Left ventricle myocardium inferior (tissue), 1 donor: ENCODE results near the gene TRMT2A. TPM values are rescaled to one million over a fixed set of nuclear protein-coding genes. Genes with fewer than 3 reads are reported as not detected.

Experiments
- DNase-seq: peaks from one replicate; pipeline ENCODE4 v3.0.0-alpha.2; 2020
- H3K27ac ChIP-seq: fragments of 200-600 bp; replicated peaks from 2 replicates; pipeline ENCODE4 v1.8.0; 2021
- H3K27me3 ChIP-seq: fragments of 200-600 bp; 2 replicates; pipeline ENCODE4 v1.8.0; 2021; ENCODE audit warnings: low read depth
- H3K36me3 ChIP-seq: fragments of 200-600 bp; 2 replicates; pipeline ENCODE4 v1.8.0; 2021
- H3K4me1 ChIP-seq: fragments of 200-600 bp; 2 replicates; pipeline ENCODE4 v1.8.0; 2021
- H3K4me3 ChIP-seq: fragments of 200-600 bp; 2 replicates; pipeline ENCODE4 v1.8.0; 2021; ENCODE audit warnings: mild to moderate bottlenecking, moderate library complexity
- H3K9me3 ChIP-seq: fragments of 200-600 bp; replicated peaks from 2 replicates; pipeline ENCODE4 v1.8.0; 2021
- intact Hi-C: fragments of 100-400 bp; cut with micrococcal nuclease; formaldehyde crosslinking; loops from one replicate; pipeline ENCODE4 v1.11.0; 2022
- total RNA-seq: library from RNA; stranded (reverse); fragmentation: NEBNext Ultra II Directional; extraction: Animal tissue kit (Norgen Biotek cat#: 25700); gene quantifications from one replicate; pipeline ENCODE4 v1.2.1, GENCODE V29; 2021
- TF ChIP-seq, protein P1 (sequence below): fragments of 200-600 bp; IDR thresholded peaks from 2 replicates; pipeline ENCODE4 v1.8.0; 2021; ENCODE audit warnings: antibody characterized with exemption, mild to moderate bottlenecking, borderline replicate concordance
- donor health status: DM: no; HTN: yes; CAD: no; lungs with severe emphysema.

Gene TRMT2A
- total RNA-seq, 1 donor from 2014 or later: 27.8 TPM

DNA sequence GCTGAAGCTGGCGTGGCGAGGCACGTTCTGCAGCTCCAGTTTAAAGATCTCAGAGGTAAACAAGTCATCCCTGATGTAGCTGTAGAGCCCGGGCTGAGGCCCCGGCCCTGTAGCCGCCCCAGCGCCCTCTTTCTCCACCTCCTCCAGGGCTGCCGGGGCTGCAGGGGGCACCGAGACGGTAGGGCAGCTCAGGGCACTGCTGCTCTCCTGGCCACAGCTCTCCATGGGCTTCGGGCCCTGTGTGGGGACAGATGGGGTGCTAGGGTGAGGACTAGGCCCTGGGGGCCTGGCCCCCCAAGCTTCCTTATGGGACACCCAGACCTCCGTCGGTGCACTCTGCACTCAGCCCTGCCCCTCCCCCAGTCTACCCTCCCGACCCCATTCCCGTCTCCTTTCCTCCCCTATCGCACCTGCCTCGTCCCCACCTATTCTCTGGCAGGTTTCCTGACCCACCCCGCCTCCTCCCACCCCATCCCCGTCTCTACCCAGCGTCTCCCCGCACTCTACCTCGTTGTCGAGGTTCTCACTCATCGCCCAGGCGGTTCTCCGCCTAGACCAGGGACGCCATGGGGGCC lies 563 bp downstream of the TRMT2A start:
- peaks cover 58% of the 10 kb centered on the region for H3K4me1 ChIP-seq
- peak overlapping the region; percentile 91 for H3K27ac ChIP-seq
- H3K4me3 ChIP-seq: peak overlapping the region; percentile 79
- no peaks in the 10 kb centered on the region for H3K27me3 ChIP-seq
- DNase-seq: peak; percentile 39
- TF ChIP-seq, protein P1, sequence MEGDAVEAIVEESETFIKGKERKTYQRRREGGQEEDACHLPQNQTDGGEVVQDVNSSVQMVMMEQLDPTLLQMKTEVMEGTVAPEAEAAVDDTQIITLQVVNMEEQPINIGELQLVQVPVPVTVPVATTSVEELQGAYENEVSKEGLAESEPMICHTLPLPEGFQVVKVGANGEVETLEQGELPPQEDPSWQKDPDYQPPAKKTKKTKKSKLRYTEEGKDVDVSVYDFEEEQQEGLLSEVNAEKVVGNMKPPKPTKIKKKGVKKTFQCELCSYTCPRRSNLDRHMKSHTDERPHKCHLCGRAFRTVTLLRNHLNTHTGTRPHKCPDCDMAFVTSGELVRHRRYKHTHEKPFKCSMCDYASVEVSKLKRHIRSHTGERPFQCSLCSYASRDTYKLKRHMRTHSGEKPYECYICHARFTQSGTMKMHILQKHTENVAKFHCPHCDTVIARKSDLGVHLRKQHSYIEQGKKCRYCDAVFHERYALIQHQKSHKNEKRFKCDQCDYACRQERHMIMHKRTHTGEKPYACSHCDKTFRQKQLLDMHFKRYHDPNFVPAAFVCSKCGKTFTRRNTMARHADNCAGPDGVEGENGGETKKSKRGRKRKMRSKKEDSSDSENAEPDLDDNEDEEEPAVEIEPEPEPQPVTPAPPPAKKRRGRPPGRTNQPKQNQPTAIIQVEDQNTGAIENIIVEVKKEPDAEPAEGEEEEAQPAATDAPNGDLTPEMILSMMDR: no peak
- peaks cover 63% of the 10 kb centered on the region for H3K36me3 ChIP-seq
- H3K9me3 ChIP-seq: no peaks in the 10 kb centered on the region
- intact Hi-C loops: no loop called here

DNA sequence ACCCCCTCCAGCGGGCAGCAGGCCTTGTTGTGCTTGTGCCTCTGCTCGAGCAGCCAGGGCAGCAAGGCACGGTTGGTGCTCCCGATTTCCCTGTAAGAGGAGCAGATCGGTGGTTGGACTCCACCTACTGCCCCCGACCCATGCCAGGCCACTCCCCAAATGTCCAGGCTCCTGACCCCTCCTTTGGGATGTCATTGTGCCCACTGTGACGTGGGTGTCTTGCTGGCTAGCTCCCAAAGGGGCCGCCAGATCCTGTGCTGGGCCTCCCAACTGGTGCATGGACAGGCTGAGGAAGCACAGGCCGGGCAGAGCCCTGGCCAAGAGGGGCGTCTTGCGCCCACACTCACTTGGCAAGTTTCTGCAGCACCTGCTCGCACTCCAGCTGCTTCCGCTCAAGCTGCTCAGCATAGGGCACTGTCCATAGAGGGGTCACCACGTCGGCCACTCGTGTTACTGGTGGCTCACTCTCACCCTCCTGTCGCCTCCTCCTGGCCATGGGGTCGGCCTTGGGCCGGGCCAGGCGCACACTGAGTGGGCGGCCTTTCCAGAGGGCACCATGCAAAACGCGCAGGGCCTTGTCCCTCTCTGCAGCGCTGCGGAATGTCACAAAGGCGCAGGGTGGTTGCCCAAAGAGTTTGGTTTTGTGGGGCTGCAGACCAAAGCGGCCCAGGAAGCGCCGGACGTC lies 1.2 kb downstream of the TRMT2A start, which contains the start of gene RANBP1:
RANBP1 (plus strand) TSS at position 414 of the 685 bp plus-strand sequence; CDS start at position 495, 81 bp downstream.
- no peaks in the 10 kb centered on the region for H3K27me3 ChIP-seq
- peak within 1 kb of the TSS; percentile 79 for H3K4me3 ChIP-seq
- H3K4me1 ChIP-seq: peaks cover 60% of the 10 kb centered on the region
- H3K9me3 ChIP-seq: no peaks in the 10 kb centered on the region
- H3K36me3 ChIP-seq: peaks cover 63% of the 10 kb centered on the region
- intact Hi-C loops: no loop called here
- peak; percentile 13 for DNase-seq
- TF ChIP-seq, protein P1: no peak
- peak within 1 kb of the TSS; percentile 91 for H3K27ac ChIP-seq

GRCh38 chr22:20114506-20115475 lies 2.2 kb downstream of the TRMT2A start:
- TF ChIP-seq, protein P1: no peak
- peaks cover 63% of the 10 kb centered on the region for H3K36me3 ChIP-seq
- H3K4me3 ChIP-seq: no peak overlapping the region
- H3K27ac ChIP-seq: no peak overlapping the region
- no peaks in the 10 kb centered on the region for H3K27me3 ChIP-seq
- peak; percentile 11 for DNase-seq
- H3K4me1 ChIP-seq: peaks cover 51% of the 10 kb centered on the region
- H3K9me3 ChIP-seq: no peaks in the 10 kb centered on the region
- intact Hi-C loops: no loop called here

- TF ChIP-seq, protein P1: no peak
- intact Hi-C loops: no loop called here
- no peak overlapping the region for H3K27ac ChIP-seq
- H3K27me3 ChIP-seq: no peaks in the 10 kb centered on the region
- H3K9me3 ChIP-seq: no peaks in the 10 kb centered on the region
- peak; percentile 19 for DNase-seq
- H3K4me3 ChIP-seq: no peak overlapping the region
- H3K36me3 ChIP-seq: peaks cover 64% of the 10 kb centered on the region
- peaks cover 41% of the 10 kb centered on the region for H3K4me1 ChIP-seq
These were observed 3.3 kb downstream of the TRMT2A start for GRCh38 chr22:20113551-20114310.
